HCT116 (cell line): ENCODE data around the gene RCOR3. TPM values are rescaled to one million over a fixed set of nuclear protein-coding genes. Genes with fewer than 3 reads are reported as not detected.

ENCODE experiments used
- ATAC-seq: fragments of 200-7000 bp; cut with Tn5 transposase; 2 replicates; pipeline ENCODE4 v1.9.1; 2020; ENCODE audit warnings: mild to moderate bottlenecking, moderate library complexity
- BruUV-seq: library from RNA; stranded (reverse); fragments of 400-500 nt; replicated peaks from 2 replicates; lab custom pipeline; 2021; lab: Mats Ljungman, UMichigan
- CTCF ChIA-PET: fragments of 300-600 bp; sonication (Branson Sonifier 250); formaldehyde crosslinking; loops from one replicate; lab custom pipeline; 2021; ENCODE audit warnings: antibody characterized with exemption; lab: Charles Lee
- POLR2A ChIA-PET: fragments of 300-600, 350-600 bp; sonication (Branson Sonifier 250); formaldehyde crosslinking; loops from one replicate; lab custom pipeline; 2021; ENCODE audit warnings: antibody characterized with exemption; lab: Charles Lee
- RAD21 ChIA-PET, 2 experiments: fragments of 300-600 bp; sonication (Branson Sonifier 250); formaldehyde crosslinking; loops; one replicate each; lab custom pipeline; 2023; ENCODE audit warnings: low total read pairs in 2 of 2; ENCODE audit not compliant: uncharacterized antibody in 2 of 2, unreplicated experiment in 2 of 2, low non-redundant PET in 1 of 2; lab: Charles Lee
- DNase-seq: peaks from one replicate; pipeline ENCODE4 v3.0.0-alpha.2; 2010; ENCODE audit warnings: low read depth, low spot score
- H2AFZ ChIP-seq: fragments of 200-600 bp; shearing (Covaris generic), sonication (generic); 2 replicates; pipeline ENCODE4 v1.6.1; 2017; ENCODE audit warnings: low read depth, mixed run types, mixed read lengths, antibody characterized with exemption, low read length; ENCODE audit not compliant: poor library complexity, severe bottlenecking
- H3K27ac ChIP-seq: 2 replicates; pipeline ENCODE4 v1.5.1; 2012; ENCODE audit warnings: low read depth, low read length
- H3K27me3 ChIP-seq: fragments of 200-600 bp; sonication (generic); 2 replicates; pipeline ENCODE4 v1.6.1; 2016; ENCODE audit warnings: mixed run types, low read length, mixed read lengths; ENCODE audit not compliant: insufficient read depth
- H3K36me3 ChIP-seq, 2 experiments: fragments of 200-500 bp in 1 of 2; fragments of 200-600 bp in 1 of 2; sonication (Bioruptor generic) in 1 of 2; sonication (generic) in 1 of 2; 2 replicates each; pipeline versions ENCODE4 v1.5.1 to v1.6.1; 2014 to 2016; ENCODE audit warnings: low read length in 2 of 2, inconsistent platforms in 1 of 2, mixed read lengths in 1 of 2, mixed run types in 1 of 2; ENCODE audit not compliant: insufficient read depth in 2 of 2, control insufficient read depth in 1 of 2
- H3K4me1 ChIP-seq, 2 experiments: fragments of 200-600 bp in 1 of 2; sonication (generic) in 1 of 2; 2 replicates each; pipeline versions ENCODE4 v1.5.1 to v1.6.1; 2012 to 2017; ENCODE audit warnings: low read length in 2 of 2, inconsistent platforms in 1 of 2, mild to moderate bottlenecking in 1 of 2, mixed read lengths in 1 of 2, mixed run types in 1 of 2, moderate library complexity in 1 of 2; ENCODE audit not compliant: insufficient read depth in 2 of 2, control insufficient read depth in 1 of 2
- H3K4me2 ChIP-seq: fragments of 200-600 bp; sonication (generic); 2 replicates; pipeline ENCODE4 v1.6.1; 2017; ENCODE audit warnings: mixed run types, low read length, mixed read lengths
- H3K4me3 ChIP-seq, 2 experiments: fragments of 200-600 bp in 1 of 2; sonication (generic) in 1 of 2; replicated peaks in 1 of 2; 2 replicates each; pipeline ENCODE4 v1.5.1; 2011 to 2016; ENCODE audit warnings: low read length in 2 of 2, control low read depth in 1 of 2, low read depth in 1 of 2, mild to moderate bottlenecking in 1 of 2, mixed read lengths in 1 of 2, mixed run types in 1 of 2
- H3K79me2 ChIP-seq: fragments of 200-600 bp; sonication (generic); 2 replicates; pipeline ENCODE4 v1.6.1; 2017; ENCODE audit warnings: mild to moderate bottlenecking, mixed run types, low read length, moderate library complexity, mixed read lengths; ENCODE audit not compliant: insufficient read depth
- H3K9ac ChIP-seq: fragments of 200-600 bp; sonication (generic); 2 replicates; pipeline ENCODE4 v1.6.1; 2016; ENCODE audit warnings: low read length, mixed read lengths
- H3K9me2 ChIP-seq: fragments of 200-600 bp; sonication (generic), shearing (Covaris generic); 2 replicates; pipeline ENCODE4 v1.6.1; 2017; ENCODE audit warnings: mixed run types, mild to moderate bottlenecking, moderate library complexity; ENCODE audit not compliant: insufficient read depth
- H3K9me3 ChIP-seq, 2 experiments: fragments of 200-500 bp in 1 of 2; fragments of 200-600 bp in 1 of 2; sonication (Bioruptor generic) in 1 of 2; sonication (generic) in 1 of 2; 2 replicates each; pipeline ENCODE4 v1.6.1; 2014 to 2017; ENCODE audit warnings: low read length in 2 of 2, mixed read lengths in 2 of 2, inconsistent platforms in 1 of 2, low read depth in 1 of 2, mild to moderate bottlenecking in 1 of 2, mixed run types in 1 of 2, moderate library complexity in 1 of 2; ENCODE audit not compliant: control insufficient read depth in 1 of 2, insufficient read depth in 1 of 2
- H4K20me1 ChIP-seq: fragments of 200-600 bp; sonication (generic), shearing (Covaris generic); 2 replicates; pipeline ENCODE4 v1.6.1; 2017; ENCODE audit warnings: mixed run types, mild to moderate bottlenecking, moderate library complexity; ENCODE audit not compliant: insufficient read depth
- CBX3 ChIP-seq: IDR thresholded peaks from 2 replicates; pipeline ENCODE4 v1.6.1; 2012; ENCODE audit warnings: low read depth
- CEBPB ChIP-seq: IDR thresholded peaks from 2 replicates; pipeline ENCODE4 v1.6.1; 2012; ENCODE audit warnings: low read depth
- ELF1 ChIP-seq: IDR thresholded peaks from 2 replicates; pipeline ENCODE4 v1.6.1; 2012; ENCODE audit warnings: low read depth, borderline replicate concordance
- EZH2 ChIP-seq: fragments of 200-600 bp; sonication (generic); IDR thresholded peaks from 2 replicates; pipeline ENCODE4 v1.6.1; 2017; ENCODE audit warnings: antibody characterized with exemption, mixed run types
- YY1 ChIP-seq: IDR thresholded peaks from 2 replicates; pipeline ENCODE4 v1.6.1; 2011; ENCODE audit warnings: low read length, low read depth, moderate library complexity, mild to moderate bottlenecking; ENCODE audit not compliant: insufficient replicate concordance; ENCODE audit errors: extremely low read depth
- ZFX ChIP-seq: fragments of 450-650 bp; IDR thresholded peaks from 2 replicates; pipeline ENCODE4 v1.6.1; 2017
- ZNF274 ChIP-seq: fragments of 200-500 bp; sonication (Bioruptor generic); IDR thresholded peaks from 2 replicates; pipeline ENCODE4 v1.6.1; 2014; ENCODE audit warnings: mild to moderate bottlenecking, low read depth, low read length, inconsistent platforms
- intact Hi-C: fragments of 100-400 bp; cut with micrococcal nuclease; formaldehyde crosslinking; loops from 2 replicates; pipeline ENCODE4 v1.10.0; 2022
- total RNA-seq: library from RNA; stranded (reverse); gene quantifications from one replicate; pipeline ENCODE4 v1.2.1, GENCODE V29; 2021; ENCODE audit not compliant: unreplicated experiment
- TF ChIP-seq, protein P1 (sequence below): IDR thresholded peaks from 2 replicates; pipeline ENCODE4 v1.6.1; 2011; ENCODE audit warnings: mild to moderate bottlenecking, low read length, moderate library complexity; ENCODE audit not compliant: insufficient replicate concordance; ENCODE audit errors: extremely low read depth
- TF ChIP-seq, protein P2 (sequence below): IDR thresholded peaks from 2 replicates; pipeline ENCODE4 v1.6.1; 2012

The RCOR3 gene
- total RNA-seq, 1 experiment from 2014 or later, result 25.7 TPM

DNA sequence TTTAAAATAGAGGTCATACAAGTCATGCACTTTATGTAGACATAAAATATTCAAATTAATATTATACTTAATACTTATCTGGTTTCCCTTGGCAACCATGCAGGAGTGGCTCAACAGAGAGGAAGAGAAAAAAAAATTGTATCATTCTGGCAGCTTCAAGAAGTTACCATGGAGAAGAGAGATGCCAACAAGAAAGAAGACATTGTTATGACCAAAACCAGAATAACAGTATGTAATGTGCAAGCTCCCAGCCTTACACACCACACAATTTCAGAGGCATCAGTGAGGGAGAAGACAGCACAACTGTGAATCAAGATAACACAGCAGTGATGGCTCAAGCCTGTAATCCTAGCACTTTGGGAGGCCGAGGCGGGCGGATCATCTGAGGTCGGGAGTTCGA is 49.1 kb upstream of the RCOR3 start (continued):
- TF ChIP-seq, protein P1, sequence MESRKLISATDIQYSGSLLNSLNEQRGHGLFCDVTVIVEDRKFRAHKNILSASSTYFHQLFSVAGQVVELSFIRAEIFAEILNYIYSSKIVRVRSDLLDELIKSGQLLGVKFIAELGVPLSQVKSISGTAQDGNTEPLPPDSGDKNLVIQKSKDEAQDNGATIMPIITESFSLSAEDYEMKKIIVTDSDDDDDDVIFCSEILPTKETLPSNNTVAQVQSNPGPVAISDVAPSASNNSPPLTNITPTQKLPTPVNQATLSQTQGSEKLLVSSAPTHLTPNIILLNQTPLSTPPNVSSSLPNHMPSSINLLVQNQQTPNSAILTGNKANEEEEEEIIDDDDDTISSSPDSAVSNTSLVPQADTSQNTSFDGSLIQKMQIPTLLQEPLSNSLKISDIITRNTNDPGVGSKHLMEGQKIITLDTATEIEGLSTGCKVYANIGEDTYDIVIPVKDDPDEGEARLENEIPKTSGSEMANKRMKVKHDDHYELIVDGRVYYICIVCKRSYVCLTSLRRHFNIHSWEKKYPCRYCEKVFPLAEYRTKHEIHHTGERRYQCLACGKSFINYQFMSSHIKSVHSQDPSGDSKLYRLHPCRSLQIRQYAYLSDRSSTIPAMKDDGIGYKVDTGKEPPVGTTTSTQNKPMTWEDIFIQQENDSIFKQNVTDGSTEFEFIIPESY, result no peak
- TF ChIP-seq, all 23 proteins: peak for 0

DNA sequence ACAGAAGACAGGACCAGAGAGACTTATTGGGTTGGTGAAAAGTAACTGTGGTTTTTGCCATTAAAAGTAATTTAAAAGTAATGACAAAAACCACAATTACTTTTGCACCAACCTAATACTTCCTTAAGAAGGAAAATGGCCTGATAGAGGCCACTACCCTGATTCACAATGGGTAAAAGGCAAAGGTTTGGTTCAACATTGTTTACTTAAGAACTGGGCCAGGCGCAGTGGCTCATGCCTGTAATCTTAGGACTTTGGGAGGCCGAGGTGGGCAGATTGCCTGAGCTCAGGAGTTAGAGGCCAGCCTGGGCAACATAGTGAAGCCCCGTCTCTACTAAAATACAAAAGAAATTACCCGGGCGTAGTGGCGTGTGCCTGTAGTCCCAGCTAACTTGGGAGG is 48.2 kb upstream of the RCOR3 start:
- ChIA-PET POLR2A (no interaction called here), CTCF (no interaction called here), RAD21 (no interaction called here)
- H2AFZ ChIP-seq, result no peak overlapping the region
- BruUV-seq, result no TSS peak
- H3K27me3 ChIP-seq, result no peaks in the 10 kb centered on the region
- intact Hi-C loops, result no loop called here
- DNase-seq (no peak), ATAC-seq (no peak)
- no peaks in the 10 kb centered on the region for H3K9me2 ChIP-seq
- no peaks in the 10 kb centered on the region for H3K4me1 ChIP-seq
- no peak overlapping the region for H3K4me2 ChIP-seq
- H3K79me2 ChIP-seq, result no peaks in the 10 kb centered on the region
- H3K9ac ChIP-seq, result no peak overlapping the region
- H4K20me1 ChIP-seq, result no peaks in the 10 kb centered on the region
- H3K36me3 ChIP-seq, result no peaks in the 10 kb centered on the region
- TF ChIP-seq, protein P1, result no peak
- H3K4me3 ChIP-seq, result no peak overlapping the region
- H3K27ac ChIP-seq, result no peak overlapping the region
- peaks cover 0 to 7% of the 10 kb centered on the region in 2 experiments; a peak in 1 of 4 replicates for H3K9me3 ChIP-seq

- DNase-seq (no peak), ATAC-seq (no peak)
- Histone ChIP-seq H2AFZ (no peak overlapping the region), H3K36me3 (no peaks in the 10 kb centered on the region), H3K27me3 (no peaks in the 10 kb centered on the region), H3K9me2 (no peaks in the 10 kb centered on the region), H4K20me1 (no peaks in the 10 kb centered on the region), H3K79me2 (no peaks in the 10 kb centered on the region), H3K9ac (no peak overlapping the region), H3K4me1 (no peaks in the 10 kb centered on the region), H3K4me2 (no peak overlapping the region), H3K4me3 (no peak overlapping the region), H3K27ac (no peak overlapping the region), H3K9me3 (no peaks in the 10 kb centered on the region)
- POLR2A ChIA-PET, result no interaction called here
- no peak for TF ChIP-seq CBX3
- no peak for TF ChIP-seq ZNF274
- TF ChIP-seq CEBPB, result no peak
- no peak for TF ChIP-seq EZH2
- TF ChIP-seq, protein P2, sequence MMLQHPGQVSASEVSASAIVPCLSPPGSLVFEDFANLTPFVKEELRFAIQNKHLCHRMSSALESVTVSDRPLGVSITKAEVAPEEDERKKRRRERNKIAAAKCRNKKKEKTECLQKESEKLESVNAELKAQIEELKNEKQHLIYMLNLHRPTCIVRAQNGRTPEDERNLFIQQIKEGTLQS, result no peak
- TF ChIP-seq ZFX, result no peak
- no peak for TF ChIP-seq ELF1
- TF ChIP-seq YY1, result no peak
- BruUV-seq, result no TSS peak
- CTCF ChIA-PET, result no interaction called here
- RAD21 ChIA-PET, result no interaction called here
- intact Hi-C loops, result no loop called here
These were observed 45.5 kb upstream of the RCOR3 start for GRCh38 chr1:211213702-211214101.
